ENCODE results near the gene FGF14. TPM values are rescaled to one million over a fixed set of nuclear protein-coding genes. Genes with fewer than 3 reads are reported as not detected.
"Not testable (repeated sequence)": the region's sequence is repeated elsewhere in the genome, so short reads cannot be mapped to it uniquely, and the experiment has no call there.

Gene FGF14
- total and polyA plus RNA-seq, 5 experiments from 2014 or later = not detected

DNA sequence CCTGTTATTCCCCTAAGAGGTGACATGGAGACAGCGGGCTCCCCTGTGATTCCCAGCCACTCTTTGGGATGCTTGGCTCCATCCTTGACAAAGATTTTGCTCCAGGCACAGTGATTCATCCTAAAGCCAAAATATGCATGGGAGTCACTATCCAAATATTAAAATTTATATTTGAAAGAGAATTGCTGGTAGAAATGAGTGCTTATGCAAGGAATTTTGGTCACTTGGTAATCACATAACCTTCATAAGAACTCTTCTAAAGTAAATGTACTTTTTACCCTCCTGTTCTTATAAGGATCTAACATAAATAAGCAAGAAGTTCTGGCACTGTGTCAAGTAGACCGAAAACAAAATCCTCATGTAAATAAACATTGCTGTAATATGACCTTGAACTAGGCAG, 563.5 kb downstream of the FGF14 start:
- Mint-ChIP-seq H3K9me3 (no peaks in the 10 kb centered on the region), H3K27ac (no peak overlapping the region), H3K36me3 (no peaks in the 10 kb centered on the region), H3K4me1 (no peaks in the 10 kb centered on the region), H3K27me3 (peaks cover 0 to 6% (median 3%) of the 10 kb centered on the region in 5 donors), H3K4me3 (no peak overlapping the region)
- POLR2A ChIA-PET = no interaction called here
- ATAC-seq = no peak
- DNase-seq = no peak

DNA sequence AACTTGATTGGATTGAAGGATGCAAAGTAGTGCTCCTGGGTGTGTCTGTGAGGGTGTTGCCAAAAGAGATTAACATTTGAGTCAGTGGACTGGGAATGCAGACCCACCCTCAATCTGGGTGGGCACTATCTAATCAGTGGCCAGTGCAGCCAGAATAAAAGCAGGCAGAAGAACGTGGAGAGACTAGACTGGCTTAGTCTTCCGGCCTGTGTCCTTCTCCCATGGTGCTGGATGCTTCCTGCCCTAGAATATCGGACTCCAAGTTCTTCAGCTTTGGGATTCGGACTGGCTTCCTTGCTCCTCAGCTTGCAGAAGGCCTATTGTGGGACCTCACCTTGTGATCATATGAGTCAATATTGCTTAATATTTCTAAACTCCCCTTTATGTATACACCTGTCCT, 564.1 kb downstream of the FGF14 start:
- H3K27ac Mint-ChIP-seq, H3K4me3 Mint-ChIP-seq, ATAC-seq, DNase-seq, H3K36me3 Mint-ChIP-seq, H3K9me3 Mint-ChIP-seq, H3K4me1 Mint-ChIP-seq, POLR2A ChIA-PET, H3K27me3 Mint-ChIP-seq: not testable (repeated sequence)

DNA sequence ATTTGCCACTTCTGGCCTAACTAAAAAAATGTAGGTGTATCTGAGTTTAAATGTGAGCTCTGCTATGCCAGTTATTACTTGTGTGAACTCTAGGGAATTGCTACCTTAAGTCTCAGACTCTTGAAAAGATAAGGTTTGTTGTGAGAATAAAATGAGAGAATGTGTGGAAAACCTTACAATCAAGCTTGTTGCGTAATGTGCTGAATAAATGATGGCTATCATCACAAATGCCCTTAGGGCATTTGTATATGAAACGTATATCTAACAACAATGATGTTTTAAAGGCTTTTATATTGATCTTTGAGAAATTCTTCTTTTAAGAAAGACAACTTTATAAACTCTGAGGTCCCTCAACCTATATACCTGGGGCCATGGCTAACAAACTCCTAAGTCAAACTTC, 564.6 kb downstream of the FGF14 start:
- Mint-ChIP-seq H3K4me1 (no peaks in the 10 kb centered on the region), H3K27me3 (peaks cover 0 to 9% (median 2%) of the 10 kb centered on the region in 5 donors), H3K4me3 (no peak overlapping the region), H3K36me3 (no peaks in the 10 kb centered on the region), H3K27ac (no peak overlapping the region), H3K9me3 (peaks cover 0 to 1% (median 0%) of the 10 kb centered on the region in 9 donors)
- POLR2A ChIA-PET = no interaction called here
- ATAC-seq (no peak), DNase-seq (no peak)

DNA sequence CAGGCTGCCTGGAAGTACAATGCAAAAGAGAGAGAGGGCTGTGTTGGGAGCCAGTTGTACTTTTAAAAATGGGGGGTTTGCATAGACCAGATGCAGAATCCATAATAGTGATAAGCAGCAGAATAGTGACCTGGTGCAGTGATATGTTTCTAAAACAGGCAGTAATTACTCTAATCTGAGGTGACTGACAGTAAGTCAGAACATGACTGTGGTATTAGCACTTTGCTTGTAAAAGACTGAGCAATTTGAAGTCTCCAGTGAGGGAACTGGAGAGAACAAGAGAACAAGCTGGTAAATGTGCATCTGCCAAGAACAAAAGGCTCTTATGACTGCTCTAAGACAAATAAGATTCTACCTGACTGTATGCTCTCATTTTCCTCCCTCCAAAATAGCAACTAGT, 565.9 kb downstream of the FGF14 start:
- H3K36me3 Mint-ChIP-seq = no peaks in the 10 kb centered on the region
- peaks cover 0 to 16% (median 11%) of the 10 kb centered on the region in 5 donors for H3K27me3 Mint-ChIP-seq
- POLR2A ChIA-PET = no interaction called here
- no peak overlapping the region for H3K4me3 Mint-ChIP-seq
- ATAC-seq = no peak
- H3K27ac Mint-ChIP-seq = no peak overlapping the region
- H3K9me3 Mint-ChIP-seq = peaks cover 0 to 9% (median 0%) of the 10 kb centered on the region in 9 donors
- no peak for DNase-seq
- no peaks in the 10 kb centered on the region for H3K4me1 Mint-ChIP-seq

DNA sequence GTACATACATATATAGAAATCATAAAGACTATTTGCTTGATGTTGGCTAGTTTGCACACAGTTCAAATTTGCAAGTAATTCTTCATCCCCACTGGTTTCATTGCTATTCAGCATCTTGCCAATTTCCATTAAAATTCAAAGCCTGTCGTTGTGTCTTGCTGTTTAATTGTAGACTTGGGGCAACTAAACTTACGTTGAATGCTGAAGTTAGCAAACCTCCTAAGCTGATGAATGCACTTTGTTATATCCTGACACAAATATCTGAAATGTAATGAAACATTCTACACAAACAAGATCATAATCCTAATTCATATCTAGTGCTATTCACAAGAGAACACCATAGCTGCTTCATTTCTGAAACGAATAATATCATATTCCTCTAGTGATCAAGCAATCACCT, 568.2 kb downstream of the FGF14 start:
- DNase-seq = no peak
- POLR2A ChIA-PET = no interaction called here
- no peak overlapping the region for H3K4me3 Mint-ChIP-seq
- no peak overlapping the region for H3K27ac Mint-ChIP-seq
- H3K27me3 Mint-ChIP-seq = peaks cover 2 to 25% (median 15%) of the 10 kb centered on the region in 5 donors
- H3K36me3 Mint-ChIP-seq = no peaks in the 10 kb centered on the region
- peaks cover 0 to 9% (median 0%) of the 10 kb centered on the region in 9 donors for H3K9me3 Mint-ChIP-seq
- ATAC-seq = no peak
- H3K4me1 Mint-ChIP-seq = no peaks in the 10 kb centered on the region

DNA sequence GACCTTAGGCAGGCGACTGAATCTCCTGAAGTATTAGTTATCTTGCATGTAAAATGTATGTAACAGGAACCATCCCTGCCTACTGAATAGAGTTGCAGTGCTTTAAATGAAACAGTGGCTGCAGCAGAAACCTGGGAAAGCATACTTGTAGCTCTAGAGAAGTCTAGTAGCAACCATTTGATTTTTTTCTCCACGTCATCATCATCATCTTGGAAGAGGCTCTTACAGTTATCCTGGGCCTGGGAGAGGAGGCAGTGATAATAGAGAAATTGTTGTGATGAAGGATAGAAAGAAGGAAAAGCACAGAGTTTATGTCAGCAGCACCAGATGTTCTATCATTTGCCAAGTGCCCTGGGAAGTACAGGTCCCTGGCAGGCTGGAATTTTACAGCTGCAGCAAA, 571.8 kb downstream of the FGF14 start:
- Mint-ChIP-seq H3K4me3 (no peak overlapping the region), H3K27ac (no peak overlapping the region), H3K27me3 (peaks cover 6 to 25% (median 15%) of the 10 kb centered on the region in 5 donors), H3K36me3 (no peaks in the 10 kb centered on the region), H3K9me3 (peaks cover 0 to 9% (median 0%) of the 10 kb centered on the region in 9 donors), H3K4me1 (no peaks in the 10 kb centered on the region)
- POLR2A ChIA-PET = no interaction called here
- ATAC-seq (no peak), DNase-seq (no peak)

DNA sequence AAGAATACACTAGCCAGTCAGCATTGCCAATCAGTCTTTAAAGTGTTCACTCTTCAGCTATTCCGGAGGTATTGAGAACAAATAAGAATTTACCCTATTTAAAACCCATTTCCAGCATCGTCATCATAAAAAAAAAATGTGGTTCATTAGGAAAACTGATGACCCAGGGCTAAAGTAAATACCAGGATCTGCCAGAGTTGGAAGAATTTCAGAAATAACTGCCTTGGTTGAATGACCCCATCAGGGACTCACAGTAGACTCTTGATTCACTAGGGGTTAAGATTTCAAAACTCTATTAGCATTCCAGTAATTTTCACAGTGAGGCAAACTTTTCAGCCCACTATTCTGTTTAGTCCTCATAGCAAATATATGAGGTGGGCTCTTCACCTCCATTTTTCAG, 572.4 kb downstream of the FGF14 start:
- H3K27me3 Mint-ChIP-seq = peaks cover 6 to 25% (median 15%) of the 10 kb centered on the region in 5 donors
- no peak for ATAC-seq
- H3K4me1 Mint-ChIP-seq = no peaks in the 10 kb centered on the region
- no peak overlapping the region for H3K4me3 Mint-ChIP-seq
- DNase-seq = no peak
- H3K9me3 Mint-ChIP-seq = peaks cover 0 to 9% (median 0%) of the 10 kb centered on the region in 9 donors
- POLR2A ChIA-PET = no interaction called here
- H3K36me3 Mint-ChIP-seq = no peaks in the 10 kb centered on the region
- no peak overlapping the region for H3K27ac Mint-ChIP-seq

DNA sequence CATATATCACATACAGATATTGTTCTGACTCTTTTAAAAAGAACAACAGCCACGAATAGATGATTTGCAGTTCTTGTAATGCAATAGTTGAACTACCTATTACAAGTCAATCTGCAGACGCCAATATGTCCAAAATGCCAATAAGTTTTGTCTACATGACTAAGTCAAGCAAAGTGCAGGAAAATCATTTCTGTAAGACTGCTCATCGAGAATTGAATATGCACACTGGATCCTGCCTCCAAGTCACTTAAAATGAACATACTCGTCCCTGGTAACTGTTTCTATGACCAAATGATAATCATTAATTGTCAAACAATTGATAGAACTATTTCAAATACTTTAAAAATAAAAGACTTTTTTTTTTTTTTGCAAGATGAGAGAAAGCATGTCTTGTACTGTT, 573.7 kb downstream of the FGF14 start:
- H3K4me1 Mint-ChIP-seq = no peaks in the 10 kb centered on the region
- DNase-seq (no peak), ATAC-seq (no peak)
- no peak overlapping the region for H3K27ac Mint-ChIP-seq
- peaks cover 0 to 9% (median 0%) of the 10 kb centered on the region in 9 donors for H3K9me3 Mint-ChIP-seq
- H3K27me3 Mint-ChIP-seq = peaks cover 6 to 25% (median 14%) of the 10 kb centered on the region in 5 donors
- no peak overlapping the region for H3K4me3 Mint-ChIP-seq
- POLR2A ChIA-PET = no interaction called here
- H3K36me3 Mint-ChIP-seq = no peaks in the 10 kb centered on the region

DNA sequence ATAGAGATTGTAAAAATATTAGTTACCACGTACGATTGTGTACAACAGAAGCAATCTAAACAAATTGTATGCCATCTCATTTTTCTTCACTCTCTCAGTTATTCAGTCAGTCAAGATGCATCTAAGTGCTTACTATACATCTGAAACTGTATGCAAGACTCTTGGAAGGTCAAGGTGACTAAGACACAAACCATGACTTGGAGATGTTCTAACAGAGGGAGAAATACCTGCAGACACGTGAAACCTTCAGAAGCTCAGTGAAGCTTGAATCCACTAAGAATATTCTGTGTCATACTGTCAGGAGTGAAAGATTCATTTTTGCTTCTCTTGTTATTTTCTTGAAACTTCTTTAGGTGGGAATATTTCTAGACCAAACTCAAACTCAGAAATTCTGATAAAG, 584.0 kb downstream of the FGF14 start:
- Mint-ChIP-seq H3K27ac (no peak overlapping the region), H3K4me1 (no peaks in the 10 kb centered on the region), H3K4me3 (no peak overlapping the region), H3K9me3 (peaks cover 0 to 9% (median 0%) of the 10 kb centered on the region in 9 donors), H3K36me3 (no peaks in the 10 kb centered on the region), H3K27me3 (peaks cover 0 to 12% (median 5%) of the 10 kb centered on the region in 5 donors)
- DNase-seq (no peak), ATAC-seq (no peak)
- POLR2A ChIA-PET = no interaction called here

DNA sequence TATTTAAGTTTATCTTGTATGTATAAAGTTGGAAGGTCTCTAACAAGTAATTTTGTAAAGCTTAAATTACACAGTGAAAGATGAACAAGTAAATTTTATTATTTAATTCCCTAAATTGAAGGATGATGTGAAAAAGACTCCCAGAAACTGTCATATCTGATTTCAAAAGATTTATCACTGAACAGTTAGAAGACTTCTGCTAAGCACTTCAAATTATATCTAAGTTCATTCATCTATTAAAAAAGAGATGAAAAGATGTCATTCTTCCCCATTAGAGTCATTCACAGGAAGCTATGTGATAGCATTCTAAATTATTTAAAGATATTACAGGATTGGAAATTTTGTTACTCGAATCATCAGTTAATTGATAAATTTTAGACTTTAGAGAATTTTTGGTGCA, 590.0 kb downstream of the FGF14 start:
- POLR2A ChIA-PET = no interaction called here
- H3K36me3 Mint-ChIP-seq = no peaks in the 10 kb centered on the region
- H3K4me1 Mint-ChIP-seq = no peaks in the 10 kb centered on the region
- no peak for ATAC-seq
- H3K4me3 Mint-ChIP-seq = no peak overlapping the region
- no peak overlapping the region for H3K27ac Mint-ChIP-seq
- peaks cover 0 to 12% (median 5%) of the 10 kb centered on the region in 5 donors for H3K27me3 Mint-ChIP-seq
- DNase-seq = no peak
- peaks cover 0 to 9% (median 0%) of the 10 kb centered on the region in 9 donors for H3K9me3 Mint-ChIP-seq

DNA sequence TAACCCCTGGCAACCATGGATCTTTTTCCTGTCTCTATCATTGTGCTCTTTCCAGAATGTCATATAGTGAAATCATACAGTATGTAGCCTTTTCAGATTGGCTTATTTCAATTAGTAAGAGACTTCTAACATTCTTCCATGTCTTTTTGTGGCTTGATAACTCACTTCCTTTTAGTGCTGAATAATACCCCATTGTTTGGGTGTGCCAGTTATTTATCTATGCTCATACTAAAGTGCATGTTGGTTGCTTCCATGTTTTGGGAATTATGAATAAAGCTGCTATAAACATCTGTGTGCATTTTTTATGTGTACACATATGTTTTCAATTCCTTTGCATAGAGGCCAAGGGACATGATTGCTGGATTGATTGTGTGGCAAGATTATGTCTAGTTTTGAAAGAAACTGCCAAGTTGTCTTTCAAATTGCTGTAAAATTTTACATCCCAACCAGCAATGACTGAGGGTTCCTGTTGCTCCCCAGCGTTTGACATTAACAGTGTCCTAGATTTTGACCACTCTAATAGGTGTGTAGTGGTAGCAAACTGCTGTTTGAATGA, 590.5 kb downstream of the FGF14 start:
- no peaks in the 10 kb centered on the region for H3K36me3 Mint-ChIP-seq
- ATAC-seq = no peak
- H3K4me3 Mint-ChIP-seq = no peak overlapping the region
- H3K27me3 Mint-ChIP-seq = peaks cover 0 to 12% (median 5%) of the 10 kb centered on the region in 5 donors
- no peak for DNase-seq
- H3K9me3 Mint-ChIP-seq = peaks cover 0 to 9% (median 0%) of the 10 kb centered on the region in 9 donors
- no peak overlapping the region for H3K27ac Mint-ChIP-seq
- POLR2A ChIA-PET = no interaction called here
- no peaks in the 10 kb centered on the region for H3K4me1 Mint-ChIP-seq

DNA sequence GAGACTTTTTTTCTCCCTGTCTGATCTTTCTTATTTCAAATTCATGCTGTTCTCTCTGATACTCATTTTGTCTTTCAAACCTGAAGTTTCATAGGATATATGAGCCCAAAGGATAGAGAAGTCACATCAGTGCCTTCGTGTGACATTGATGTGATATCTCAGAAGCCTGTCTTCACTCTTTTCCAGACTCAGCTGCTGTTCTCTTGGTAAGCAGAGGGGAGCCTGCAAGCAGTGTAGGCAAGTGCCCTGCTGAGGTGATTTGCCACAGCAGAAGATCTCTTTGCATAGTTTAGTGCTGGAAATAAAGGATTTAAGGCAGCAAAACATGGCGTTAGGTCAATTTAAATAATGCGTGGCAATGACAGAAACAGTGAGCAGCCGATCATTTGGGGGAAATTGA, 602.7 kb downstream of the FGF14 start:
- DNase-seq (no peak), ATAC-seq (no peak)
- Mint-ChIP-seq H3K27me3 (peaks cover 2 to 25% (median 2%) of the 10 kb centered on the region in 5 donors), H3K4me1 (no peaks in the 10 kb centered on the region), H3K9me3 (peaks cover 0 to 2% (median 0%) of the 10 kb centered on the region in 9 donors), H3K27ac (no peak overlapping the region), H3K36me3 (no peaks in the 10 kb centered on the region), H3K4me3 (no peak overlapping the region)
- POLR2A ChIA-PET = no interaction called here

DNA sequence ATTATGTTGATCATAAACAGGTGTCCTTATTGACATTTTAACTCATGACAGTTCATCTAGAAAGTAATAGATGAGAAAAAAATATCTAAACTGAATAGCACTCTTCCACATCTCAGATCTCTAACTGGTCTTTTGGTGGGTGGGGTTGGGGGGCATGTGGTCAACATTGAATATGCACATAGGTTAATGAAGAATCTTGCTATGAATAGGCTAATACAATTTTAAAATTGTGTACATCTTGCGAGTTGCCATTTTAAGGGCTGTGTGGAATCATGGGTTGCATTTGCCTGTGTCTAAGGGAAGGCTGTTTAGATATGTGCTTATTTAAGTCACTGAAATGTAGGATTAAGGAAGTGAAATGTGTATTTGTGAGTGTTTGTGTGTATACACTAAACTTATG, 603.4 kb downstream of the FGF14 start:
- no peaks in the 10 kb centered on the region for H3K4me1 Mint-ChIP-seq
- H3K27ac Mint-ChIP-seq = no peak overlapping the region
- DNase-seq (no peak), ATAC-seq (no peak)
- no peaks in the 10 kb centered on the region for H3K36me3 Mint-ChIP-seq
- POLR2A ChIA-PET = no interaction called here
- H3K4me3 Mint-ChIP-seq = no peak overlapping the region
- H3K27me3 Mint-ChIP-seq = peaks cover 2 to 21% (median 6%) of the 10 kb centered on the region in 5 donors
- H3K9me3 Mint-ChIP-seq = peaks cover 0 to 2% (median 0%) of the 10 kb centered on the region in 9 donors

DNA sequence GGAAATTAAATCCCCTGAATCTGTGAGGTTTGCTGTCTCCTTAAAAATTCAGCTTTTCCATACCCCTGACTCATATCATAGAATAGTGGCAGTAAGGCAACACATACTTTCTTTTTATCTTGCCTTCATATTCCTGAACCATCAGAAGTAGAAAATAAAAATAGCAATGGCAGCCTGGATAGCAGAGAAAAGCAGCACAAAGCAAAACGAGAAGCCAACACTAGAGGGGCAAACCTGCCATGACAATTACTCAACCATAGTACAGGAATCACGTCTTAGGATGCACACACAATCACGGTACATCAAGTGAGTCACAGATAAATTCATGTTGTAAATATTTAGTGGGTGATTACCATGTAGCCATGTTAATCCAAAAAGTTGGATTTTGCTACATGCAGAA, 606.4 kb downstream of the FGF14 start:
- ATAC-seq = no peak
- Mint-ChIP-seq H3K27ac (no peak overlapping the region), H3K27me3 (peaks cover 1 to 37% (median 11%) of the 10 kb centered on the region in 5 donors), H3K4me3 (no peak overlapping the region), H3K9me3 (peaks cover 0 to 2% (median 0%) of the 10 kb centered on the region in 9 donors), H3K36me3 (no peaks in the 10 kb centered on the region), H3K4me1 (no peaks in the 10 kb centered on the region)
- DNase-seq = no peak
- POLR2A ChIA-PET = no interaction called here
